ENCODE results near the gene ARID1B.
A peak's percentile ranks its signal among the peaks of the same experiment; 100 is the strongest.

ARID1B gene

GRCh38 chr6:156781861-156782631 lies 4.9 kb downstream of the ARID1B start:
- TF ChIP-seq CTCF (IDR thresholded peaks at IDR 0.05; ENCODE audit: low read depth, low read length) = no peak
- peaks cover 14% of the 10 kb centered on the region for H3K4me1 ChIP-seq

DNA sequence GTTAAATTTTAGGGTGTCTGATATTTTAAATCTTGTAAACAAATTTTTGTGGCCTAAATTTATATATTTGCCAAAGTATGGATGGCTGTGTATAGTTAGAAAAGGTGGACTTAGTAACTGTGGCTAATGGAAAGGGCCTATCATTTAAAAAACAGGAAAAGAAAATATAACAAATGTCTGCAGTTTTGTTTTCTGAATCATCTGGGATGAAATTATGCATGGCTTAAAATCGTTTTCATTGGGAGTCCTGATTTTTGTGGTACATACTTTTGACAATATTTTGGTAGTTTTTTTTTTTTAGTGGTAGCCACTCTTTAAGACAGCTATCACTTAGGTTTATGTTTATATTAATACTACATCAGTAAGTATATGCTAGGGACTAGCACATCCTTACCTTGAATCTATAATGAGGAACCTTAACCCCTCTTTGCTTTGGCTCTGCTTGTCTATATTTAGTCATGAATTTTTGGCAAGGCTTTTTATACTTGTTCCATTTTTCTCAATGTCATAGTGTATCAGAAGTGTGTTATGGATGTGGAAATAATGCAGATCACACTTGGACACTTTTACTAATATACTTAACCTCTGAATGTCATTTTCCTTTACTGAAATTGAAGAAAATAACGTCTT lies 5.6 kb downstream of the ARID1B start:
- Histone ChIP-seq H3K36me3 (peaks cover 10% of the 10 kb centered on the region), H3K27me3 (no peaks in the 10 kb centered on the region), H3K4me1 (peaks cover 18% of the 10 kb centered on the region), H3K9me3 (no peaks in the 10 kb centered on the region), H3K4me3 (ENCODE audit: low read depth, low read length) (peak overlapping the region; percentile 79)
- DNase-seq = no peak
- no peak for TF ChIP-seq CTCF (IDR thresholded peaks at IDR 0.05; ENCODE audit: low read depth, low read length)

More at GRCh38 chr6:156781861-156782631, 4.9 kb downstream of the ARID1B start:
- DNase-seq = no peak
- Histone ChIP-seq H3K9me3 (no peaks in the 10 kb centered on the region), H3K36me3 (peaks cover 10% of the 10 kb centered on the region), H3K4me3 (ENCODE audit: low read depth, low read length) (peak overlapping the region; percentile 79), H3K27me3 (no peaks in the 10 kb centered on the region)

DNA sequence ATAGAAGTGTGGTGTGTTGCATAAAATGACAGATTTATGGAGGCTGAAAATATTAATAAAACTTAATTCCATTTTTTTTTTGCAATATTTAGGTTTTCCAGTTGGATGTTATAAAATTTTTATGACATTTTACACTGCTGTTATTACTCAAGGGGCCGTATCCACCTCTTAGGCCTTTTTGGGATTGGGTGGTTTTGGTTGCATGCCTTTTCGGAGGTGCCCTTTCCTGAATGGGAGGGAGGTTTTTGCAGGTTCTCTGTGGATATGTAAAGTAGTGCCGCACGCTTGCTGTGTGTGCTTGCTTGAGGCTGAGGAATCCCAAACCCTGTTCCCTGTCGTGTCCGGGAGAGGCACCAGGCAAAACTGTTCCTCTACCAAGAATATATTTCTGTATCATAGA lies 6.8 kb downstream of the ARID1B start:
- no peak overlapping the region for H3K4me3 ChIP-seq (ENCODE audit: low read depth, low read length)
- peaks cover 10% of the 10 kb centered on the region for H3K36me3 ChIP-seq
- peaks cover 18% of the 10 kb centered on the region for H3K4me1 ChIP-seq
- no peak for TF ChIP-seq CTCF (IDR thresholded peaks at IDR 0.05; ENCODE audit: low read depth, low read length)
- no peaks in the 10 kb centered on the region for H3K27me3 ChIP-seq
- no peaks in the 10 kb centered on the region for H3K9me3 ChIP-seq
- no peak for DNase-seq

DNA sequence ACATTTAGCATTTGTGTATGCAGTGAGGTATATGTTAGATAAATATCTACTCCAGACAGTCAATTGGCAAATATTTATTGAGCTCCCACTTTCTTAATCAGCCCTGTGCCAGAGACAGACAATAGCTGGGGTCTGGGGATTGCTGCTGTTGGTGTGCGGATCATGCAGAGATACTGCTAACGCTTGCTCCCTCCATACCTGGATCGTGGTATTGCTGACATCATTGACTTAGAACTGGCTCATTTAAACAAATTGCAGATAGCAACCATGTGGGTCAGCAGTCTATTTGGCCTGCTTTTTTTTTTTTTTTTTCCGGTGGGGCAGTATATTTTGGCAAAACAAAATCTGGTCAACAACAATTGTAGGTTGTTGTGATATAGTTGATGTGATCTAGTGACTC lies 9.5 kb downstream of the ARID1B start:
- no peak for DNase-seq
- peaks cover 24% of the 10 kb centered on the region for H3K4me1 ChIP-seq
- no peaks in the 10 kb centered on the region for H3K9me3 ChIP-seq
- TF ChIP-seq CTCF (IDR thresholded peaks at IDR 0.05; ENCODE audit: low read depth, low read length) = no peak
- no peaks in the 10 kb centered on the region for H3K27me3 ChIP-seq
- no peak overlapping the region for H3K4me3 ChIP-seq (ENCODE audit: low read depth, low read length)
- peaks cover 10% of the 10 kb centered on the region for H3K36me3 ChIP-seq

- Histone ChIP-seq H3K4me1 (peaks cover 26% of the 10 kb centered on the region), H3K27me3 (no peaks in the 10 kb centered on the region), H3K4me3 (ENCODE audit: low read depth, low read length) (no peak overlapping the region), H3K9me3 (no peaks in the 10 kb centered on the region), H3K36me3 (peaks cover 10% of the 10 kb centered on the region)
- no peak for DNase-seq
- no peak for TF ChIP-seq CTCF (IDR thresholded peaks at IDR 0.05; ENCODE audit: low read depth, low read length)
Measured at GRCh38 chr6:156787569-156788492, 10.7 kb downstream of the ARID1B start.
